Cerebellar cortex (tissue), 1 donor: ENCODE data around the gene TBCC.

Experiments used
- DNase-seq: peaks from one replicate; pipeline ENCODE4 v3.0.0-alpha.2; 2015; ENCODE audit warnings: low spot score

TBCC gene

DNA sequence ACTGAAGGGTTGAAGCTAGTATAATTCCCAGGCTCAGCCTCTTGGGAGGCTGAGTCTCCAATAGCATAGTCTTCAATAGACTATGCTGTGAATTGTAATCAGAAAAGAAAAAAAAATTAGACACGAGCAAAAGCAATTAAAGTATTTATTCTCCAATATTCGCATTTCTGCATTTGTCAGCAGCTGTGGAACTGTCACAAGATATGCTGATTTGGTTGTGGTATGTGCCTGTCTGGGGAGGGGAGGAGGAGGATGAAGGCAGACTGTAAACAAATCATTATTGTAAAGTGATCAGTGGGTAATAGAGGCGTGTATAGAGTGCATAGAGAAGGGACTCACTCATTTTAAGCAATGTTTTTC lies 25.8 kb upstream of the TBCC start:
- DNase-seq: no peak

DNA sequence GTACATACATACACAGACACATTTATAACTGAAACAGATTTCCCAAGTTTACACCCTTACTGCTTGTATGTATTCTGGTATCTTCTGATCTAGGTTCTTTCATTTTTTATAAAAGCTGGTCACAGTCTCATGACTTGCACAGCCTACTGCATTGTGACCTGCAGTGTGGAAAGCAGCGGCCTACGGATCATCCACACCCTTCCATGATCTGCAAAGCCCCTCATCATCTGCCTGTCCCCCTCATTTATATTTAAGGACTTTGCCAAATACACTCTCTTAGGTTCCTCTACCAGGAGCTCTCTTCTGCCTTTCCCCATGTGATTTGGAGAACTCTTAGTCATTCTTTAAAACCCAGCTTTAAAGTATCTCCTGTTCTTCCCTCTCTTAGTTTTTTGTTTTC lies 23.9 kb upstream of the TBCC start:
- no peak for DNase-seq

DNA sequence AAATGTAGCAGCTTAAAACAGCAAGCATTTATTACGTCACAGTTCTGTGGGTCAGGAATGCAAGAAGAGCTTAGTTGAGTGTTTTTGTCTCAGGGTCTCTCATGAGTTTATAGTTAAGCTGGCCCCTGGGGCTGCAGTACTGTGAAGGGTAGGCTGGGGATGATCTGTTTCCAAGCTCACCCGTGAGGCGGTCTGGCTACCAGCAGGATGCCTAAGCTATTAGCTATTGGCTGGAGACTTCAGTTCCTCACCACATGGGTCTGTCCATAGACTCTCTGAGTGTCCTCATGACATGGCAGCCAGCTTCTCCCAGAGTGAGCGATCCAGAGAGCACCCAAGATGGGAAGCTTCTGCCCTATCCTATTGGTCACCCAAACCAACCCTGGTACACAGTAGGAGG lies 23.1 kb upstream of the TBCC start:
- no peak for DNase-seq

DNA sequence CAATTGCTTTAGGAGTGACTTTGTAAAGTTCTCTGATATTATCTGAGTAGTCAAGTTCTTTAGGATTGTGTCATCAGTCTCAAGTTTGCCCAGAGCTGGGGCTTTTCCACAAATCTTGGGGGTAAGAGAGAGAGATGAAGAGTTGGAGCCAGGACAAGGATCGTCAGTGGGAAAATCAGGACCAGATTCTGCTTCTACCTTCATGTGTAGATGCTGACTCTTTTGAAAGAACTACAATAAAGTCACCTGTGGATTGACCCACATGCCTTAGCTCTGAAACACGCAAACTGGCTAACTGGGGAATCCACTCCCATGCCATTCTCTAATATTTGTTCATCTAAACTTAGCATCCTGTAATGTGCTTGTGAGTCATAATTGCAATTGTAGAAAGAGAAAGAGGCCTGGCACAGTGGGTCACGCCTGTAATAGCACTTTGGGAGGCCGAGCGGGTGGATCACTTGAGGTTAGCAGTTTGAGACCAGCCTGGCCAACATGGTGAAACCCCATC lies 20.3 kb upstream of the TBCC start:
- DNase-seq: no peak

DNA sequence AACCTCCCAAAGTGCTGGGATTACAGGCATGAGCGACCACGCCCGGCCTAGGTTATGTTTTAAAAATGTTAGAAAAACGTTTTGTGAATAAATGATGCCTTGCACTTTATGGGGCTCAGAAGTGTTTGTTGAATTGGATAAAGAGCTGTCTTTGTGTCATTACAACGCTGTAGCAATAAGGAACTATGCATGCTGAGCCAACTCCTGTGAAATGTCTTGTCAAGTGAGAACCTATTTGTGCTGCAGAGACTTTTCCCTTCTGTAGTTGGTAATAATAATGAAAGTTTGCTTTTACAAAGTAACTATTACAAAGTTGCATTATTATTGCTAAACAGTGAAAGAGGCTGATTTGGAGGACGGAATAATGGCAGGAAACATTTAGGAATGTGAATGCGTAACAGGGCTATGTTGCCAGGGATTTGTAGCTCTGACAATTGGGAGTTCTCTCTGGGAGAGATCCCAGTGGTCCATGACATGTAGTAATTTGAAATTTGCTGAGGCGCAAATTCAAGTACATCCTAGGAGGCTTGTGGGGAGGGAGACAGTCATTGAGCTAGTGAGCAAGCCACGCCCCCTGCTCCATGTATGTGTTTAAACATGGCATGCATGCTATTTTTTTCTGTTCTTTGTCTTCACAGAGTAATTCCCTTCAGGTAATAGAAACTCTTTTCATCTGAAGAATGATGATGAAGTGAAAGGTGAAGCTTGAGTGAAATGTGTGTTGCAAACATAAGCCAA lies 19.2 kb upstream of the TBCC start:
- DNase-seq: no peak

DNA sequence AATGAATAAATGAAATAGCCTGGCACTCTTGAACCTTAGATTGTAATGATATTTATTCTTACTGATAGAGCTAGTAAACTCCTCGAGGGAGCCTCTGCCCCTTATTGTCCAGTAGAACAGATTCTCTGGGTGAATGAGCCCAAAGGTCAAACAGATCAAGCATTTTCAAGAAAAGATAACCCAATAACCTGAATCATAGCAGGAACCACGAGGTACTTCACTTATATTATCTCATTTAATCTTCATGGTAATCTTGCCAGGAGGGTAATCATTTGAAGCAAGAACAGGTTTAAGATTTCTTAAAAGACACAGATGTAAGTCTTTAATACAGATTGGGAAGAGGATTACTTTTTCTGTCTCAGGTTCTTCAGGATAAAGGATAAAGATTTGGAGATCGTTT lies 17.0 kb upstream of the TBCC start:
- DNase-seq: no peak

DNA sequence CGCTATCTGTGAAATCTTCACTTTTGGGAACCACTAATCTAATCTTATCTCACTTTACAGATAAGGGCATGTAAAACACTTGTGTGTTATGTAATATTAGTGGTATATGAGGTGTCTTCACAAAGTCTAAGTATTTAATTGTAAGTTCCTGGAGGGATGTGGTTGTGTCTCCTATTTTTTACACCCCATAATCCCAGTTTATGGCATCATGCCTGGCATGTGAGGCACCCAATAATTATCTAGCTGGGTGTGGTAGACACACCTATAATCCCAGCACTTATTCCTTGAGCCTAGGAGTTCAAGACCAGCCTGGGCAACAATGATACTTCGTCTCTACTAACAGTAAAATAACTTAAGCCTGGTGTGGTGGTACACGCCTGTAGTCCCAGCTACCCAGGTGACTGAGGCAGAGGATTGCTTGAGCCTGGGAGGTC lies 16.5 kb upstream of the TBCC start:
- no peak for DNase-seq

DNA sequence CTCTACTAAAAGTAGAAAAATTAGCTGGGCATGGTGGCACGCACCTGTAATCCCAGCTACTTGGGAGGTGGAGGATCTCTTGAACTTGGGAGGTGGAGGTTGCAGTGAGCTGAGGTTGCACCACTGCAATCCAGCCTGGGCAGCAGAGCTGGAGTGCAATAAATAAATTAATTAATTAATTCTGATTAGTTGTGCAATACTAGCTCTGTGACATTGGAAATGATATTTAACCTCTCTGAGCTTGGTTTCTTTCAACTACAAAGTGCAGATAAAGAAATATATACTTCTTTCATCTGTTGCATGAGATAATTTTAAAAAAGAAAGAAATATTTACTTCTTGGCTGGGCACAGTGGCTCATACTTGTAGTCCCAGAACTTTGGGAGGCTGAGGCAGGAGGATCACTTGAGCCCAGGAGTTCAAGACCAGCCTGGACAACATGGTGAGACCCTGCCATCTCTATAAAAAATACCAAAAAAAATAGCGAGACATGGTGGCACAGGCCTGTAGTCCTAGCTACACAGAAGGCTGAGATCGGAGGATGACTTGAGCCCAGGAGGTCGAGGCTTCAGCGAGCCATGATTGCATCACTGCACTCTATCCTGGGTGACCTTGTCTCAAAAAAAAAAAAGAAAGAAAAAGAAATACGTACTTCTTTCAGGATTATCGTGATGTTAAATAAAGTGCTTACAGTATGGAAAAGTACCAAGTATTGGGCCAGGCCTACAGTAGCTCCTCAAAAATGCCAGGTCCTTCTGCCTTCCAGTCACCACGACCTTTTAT lies 15.6 kb upstream of the TBCC start:
- no peak for DNase-seq

DNA sequence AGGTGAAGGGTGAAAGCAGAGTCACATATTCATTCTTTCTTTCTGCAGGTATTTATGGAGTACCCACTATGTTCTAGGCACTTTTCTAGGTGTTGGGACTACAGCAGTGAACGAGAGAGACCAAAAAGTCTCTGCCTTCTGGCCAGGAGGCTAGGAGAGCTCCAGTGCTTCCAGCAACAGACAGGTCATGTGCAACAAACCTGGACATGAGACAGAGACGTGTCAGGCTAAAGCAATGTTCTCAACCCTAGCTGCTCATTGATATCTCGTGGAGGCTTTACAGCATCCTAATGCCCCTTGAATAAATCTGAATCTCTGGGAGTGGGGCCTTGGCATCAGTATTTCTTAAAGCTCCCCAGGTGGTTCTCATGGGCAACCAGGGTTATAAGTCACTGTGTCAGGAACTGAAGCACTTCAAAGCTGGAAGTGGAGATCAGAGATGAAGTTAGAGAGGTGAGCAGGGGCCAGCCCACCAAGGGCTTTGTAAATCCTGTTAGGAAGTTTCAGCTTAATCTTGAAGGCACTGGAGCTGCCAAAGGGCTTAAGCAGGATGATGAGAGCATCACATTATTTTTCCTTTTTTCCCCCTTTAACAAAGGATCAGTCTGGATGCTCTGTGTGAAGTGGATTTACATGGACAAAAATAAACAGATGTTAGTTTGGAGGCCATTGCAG lies 13.0 kb upstream of the TBCC start:
- no peak for DNase-seq

DNA sequence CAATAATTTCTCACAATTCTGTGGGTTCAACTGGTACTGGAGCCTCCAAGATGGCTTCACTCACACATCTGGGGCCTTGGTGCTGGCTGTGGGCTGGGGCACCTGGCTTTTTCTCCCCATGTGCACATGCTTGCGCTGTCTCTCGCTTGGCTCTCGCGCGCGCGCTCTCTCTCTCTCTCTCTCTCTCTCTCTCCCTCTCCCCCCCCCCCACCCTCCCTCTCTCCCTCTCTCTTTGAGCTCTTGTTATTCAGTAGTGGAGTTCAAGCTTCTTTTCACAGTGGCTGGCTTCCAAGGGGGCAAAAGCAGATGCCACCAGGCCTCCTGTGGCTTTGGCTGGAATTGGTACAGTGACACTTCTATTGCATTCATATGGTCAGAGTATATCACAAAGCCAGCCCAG lies 10.8 kb upstream of the TBCC start:
- peak; percentile 41 for DNase-seq

DNA sequence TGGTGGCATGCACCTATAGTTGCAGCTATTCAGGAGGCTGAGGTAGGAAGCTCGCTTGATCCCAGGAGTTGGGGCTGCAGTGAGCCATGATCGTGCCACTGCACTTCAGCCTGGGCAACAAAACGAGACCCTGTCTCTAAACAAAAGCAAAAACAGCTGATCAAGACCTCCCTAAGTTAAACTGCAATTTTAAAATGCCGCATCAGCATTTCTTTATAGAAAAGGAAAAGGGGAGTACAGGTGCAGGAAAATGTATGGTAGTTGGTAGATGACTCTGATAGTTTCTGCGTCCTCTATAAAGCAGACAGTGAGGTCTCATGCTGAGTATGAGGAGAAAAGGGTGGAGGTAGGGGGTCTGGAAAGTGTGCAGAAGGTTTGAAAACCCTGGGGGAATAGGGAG lies 8.9 kb upstream of the TBCC start:
- DNase-seq: no peak

DNA sequence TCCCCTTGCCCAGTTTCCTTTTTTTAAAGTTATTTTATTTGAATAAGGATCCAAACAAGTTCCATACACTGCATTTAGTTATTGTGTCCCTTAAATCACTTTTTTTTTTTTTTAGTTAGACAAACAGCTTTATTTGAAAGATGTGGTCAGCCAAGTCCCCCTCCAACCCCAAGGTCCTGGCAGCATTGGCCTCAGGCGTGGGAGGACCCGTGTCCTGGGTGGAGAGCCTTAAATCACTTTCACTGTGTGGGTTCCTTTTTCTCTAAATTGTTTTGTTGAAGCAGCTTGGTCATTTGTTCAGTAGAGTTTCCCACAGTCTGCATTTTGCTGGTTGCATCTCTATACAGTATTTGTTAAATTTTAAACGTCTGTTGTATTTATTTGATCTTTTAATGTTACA lies 5.2 kb upstream of the TBCC start:
- DNase-seq: no peak

DNA sequence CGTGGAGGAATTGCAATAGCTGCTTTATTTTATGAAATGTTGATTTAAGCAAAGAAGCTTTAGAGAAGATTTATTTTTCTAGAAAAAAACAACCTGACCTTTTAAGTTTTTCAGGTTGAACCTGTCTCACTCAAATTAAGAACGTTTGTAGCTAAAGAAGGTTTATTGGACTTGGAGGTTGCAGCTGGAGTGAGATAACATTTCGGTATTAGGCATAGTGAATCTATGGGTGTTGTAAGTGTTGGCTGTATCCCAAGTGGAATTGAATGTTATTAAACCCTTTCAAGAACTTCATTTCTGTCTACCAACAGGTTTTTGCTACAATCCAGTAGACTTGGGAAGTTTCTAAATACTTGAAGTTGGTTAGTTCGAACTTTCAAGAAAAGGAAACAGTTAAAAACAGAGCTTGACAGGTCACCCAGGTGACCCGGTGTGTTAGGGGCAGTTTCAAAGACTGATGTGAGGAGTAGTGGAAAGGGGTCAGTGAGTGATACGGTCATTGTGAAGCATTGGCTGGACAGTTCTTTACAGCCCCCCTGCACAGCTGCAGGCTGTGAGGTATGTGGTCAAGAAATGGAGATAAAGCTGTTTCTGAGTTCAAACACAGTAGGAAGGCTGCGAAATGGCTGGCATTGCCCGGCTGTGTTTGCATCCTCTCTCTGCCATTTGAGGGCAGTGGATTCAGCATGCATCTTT lies 2.4 kb upstream of the TBCC start:
- DNase-seq: peak; percentile 25

DNA sequence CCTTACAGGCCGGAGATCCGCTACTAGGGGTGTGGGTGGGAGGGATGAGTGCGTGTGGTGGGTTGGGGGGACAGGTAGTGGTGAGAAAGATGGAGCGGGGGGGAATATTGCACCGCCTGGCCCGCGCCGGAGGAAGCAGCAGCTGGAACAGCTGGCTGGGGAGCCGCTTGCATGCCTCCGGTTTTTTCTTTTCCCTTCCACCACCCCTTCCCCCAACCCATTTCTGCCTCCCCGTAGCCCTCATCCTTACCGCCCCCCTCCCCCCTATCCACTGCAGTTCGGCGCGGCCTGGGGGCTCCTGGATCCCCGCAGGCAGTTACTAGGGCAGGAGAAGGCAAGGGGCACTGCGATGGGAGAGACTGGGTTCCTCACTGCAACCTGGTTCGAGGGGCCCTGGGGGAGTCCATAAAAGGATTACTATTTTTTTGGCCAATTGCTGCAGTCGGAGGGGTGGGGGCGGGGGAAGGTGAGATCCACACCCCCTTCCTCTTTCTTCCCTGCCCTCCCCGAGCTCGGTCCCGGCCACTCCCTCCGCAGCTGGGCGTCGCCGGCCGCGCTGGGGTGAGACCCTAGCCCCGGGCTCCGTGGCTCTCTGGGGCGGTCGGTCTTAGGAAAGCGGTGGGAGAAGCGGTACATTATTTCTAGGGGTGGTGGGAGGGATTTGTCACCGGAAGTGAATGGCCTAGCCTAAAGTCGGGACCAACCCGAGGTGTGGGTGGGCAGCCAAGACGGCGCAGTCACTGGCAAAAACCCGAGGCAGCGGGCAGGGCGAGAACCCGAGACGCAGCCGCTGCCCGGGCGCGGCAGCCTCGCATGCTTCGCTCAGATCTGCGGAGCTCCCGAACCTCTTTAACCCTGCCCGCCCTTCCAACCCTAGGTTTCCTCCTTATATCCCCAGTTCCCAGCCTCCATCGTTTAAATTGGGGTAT lies 824 bp upstream of the TBCC start:
- peak; percentile 93 for DNase-seq

DNA sequence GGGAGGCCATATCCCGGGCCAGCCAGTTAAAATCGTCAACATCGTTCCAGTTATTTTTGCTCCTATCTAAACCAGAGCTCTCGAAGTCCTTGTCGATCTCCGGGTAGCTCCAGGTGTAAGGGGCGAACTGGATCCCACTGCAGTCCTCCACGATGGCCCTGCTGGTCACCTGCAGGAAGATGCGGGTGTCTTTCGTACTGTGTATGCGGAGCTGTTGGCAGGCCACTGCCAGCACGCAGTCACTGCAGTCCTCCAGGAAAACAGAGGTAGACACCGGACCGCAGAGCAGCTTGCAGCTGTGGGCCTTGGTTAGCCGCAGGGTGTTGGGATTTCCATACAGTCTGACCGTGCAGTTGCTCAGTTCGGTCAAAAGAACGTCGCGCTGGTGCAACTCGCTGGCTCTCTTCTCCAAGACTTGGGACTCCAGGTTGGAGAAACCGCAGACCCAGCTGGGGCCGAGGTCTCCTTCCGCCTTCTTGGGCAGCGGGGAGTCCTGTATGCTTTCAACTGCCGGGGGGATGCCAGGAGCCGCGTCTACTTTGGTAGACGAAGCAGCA lies 742 bp downstream of the TBCC start:
- DNase-seq: peak; percentile 19

DNA sequence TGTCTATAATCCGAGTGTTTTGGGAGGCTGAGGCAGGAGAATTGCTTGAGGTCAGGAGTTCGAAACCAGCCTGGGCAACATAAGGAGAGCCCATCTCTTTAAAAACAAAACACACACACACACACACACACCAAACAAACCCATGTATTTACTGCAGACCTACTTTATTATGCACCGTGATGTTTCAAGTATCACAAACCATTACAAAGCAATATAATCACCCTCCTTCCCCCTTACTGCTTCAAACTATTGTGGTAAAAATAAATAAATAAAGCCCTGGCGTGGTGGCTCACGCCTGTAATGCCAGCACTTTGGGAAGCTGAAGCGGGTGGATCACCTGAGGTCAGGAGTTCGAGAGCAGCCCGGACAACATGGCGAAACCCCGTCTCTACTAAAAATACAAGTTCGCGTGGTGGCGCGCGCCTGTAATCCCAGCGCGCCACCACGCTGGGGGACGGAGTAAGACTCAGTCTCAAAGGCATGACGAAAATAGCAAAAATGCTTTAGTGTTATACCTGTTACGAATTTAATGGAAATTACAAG lies 1.5 kb downstream of the TBCC start:
- DNase-seq: no peak

DNA sequence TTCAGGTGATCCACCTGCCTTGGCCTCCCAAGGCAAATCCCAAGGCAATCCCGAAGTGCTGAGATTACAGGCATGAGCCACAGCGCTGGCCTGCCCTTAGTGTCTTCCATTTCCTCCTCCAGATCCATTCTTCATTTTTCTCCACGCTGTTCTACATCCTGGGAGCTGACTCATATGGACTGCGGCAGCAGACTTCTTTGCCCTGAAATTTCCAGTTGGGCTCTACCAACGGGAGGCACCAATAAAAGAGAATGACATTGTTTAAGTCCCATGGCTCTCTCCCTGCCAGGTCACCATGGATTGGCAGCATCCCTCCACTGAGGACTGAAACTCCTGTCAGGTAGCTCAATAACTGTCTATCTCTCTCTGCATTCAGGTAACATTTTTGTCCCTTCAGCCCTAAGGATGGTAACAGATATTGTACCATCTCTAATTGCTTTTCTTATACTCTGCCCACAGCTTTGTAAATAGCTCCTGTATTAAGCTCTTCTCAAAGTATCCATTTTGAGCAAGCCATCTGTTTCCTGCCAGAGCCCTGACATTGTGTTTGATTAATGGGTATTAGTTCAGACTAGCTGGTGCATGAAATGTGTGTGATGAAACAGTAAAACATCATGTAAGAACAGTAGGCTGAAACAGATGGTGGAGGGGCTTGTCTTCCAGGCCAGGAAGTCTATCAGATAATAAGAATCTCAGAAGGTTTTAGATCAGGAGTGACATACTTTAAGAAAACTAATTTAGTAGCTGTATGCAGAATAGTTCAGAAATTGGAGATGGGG lies 3.6 kb downstream of the TBCC start:
- DNase-seq: no peak

DNA sequence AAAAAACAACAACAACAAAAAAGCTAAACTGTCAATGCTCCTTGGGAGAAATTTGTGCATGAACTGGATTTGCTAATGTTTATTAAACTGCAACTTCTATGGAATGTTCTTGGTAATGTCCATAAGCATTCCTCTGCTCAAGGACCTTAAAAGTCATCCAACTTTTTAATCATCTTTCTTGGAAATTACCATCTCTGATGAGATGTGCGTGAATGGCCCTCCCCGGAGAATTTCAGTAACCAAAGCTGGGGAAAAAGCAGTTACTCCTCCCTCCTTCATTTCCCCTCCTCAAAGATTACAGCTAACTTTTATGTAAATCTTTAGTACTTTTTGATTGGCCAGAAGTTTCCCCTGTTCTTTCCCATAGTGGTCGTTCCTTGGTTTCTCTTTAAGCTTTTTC lies 5.2 kb downstream of the TBCC start:
- no peak for DNase-seq

DNA sequence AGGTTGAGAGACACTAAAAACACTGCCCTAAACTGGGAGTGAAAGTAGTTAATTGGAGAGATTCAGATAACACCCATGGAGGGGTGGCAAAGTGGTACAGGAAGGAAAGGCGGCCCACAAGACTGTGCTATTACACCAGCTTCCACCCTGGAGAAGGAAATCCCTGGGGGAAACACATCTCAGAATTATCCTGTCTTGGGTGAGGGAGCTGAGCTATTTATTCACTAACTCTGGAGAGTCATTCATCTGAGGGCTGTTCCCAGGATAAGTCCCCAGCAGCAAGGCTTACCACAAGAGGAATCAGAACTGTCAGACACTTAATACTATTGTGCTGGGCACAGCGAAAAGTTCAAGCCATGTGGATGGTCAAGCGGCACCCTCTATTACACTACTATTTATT lies 9.9 kb downstream of the TBCC start:
- no peak for DNase-seq
